ENCODE data around the gene DPY19L1.
"Not testable (repeated sequence)": the region's sequence is repeated elsewhere in the genome, so short reads cannot be mapped to it uniquely, and the experiment has no call there.

The DPY19L1 gene

GRCh38 chr7:35037211-35037525 is at the start of gene DPY19L1:
Gene DPY19L1 (minus strand): TSS chr7:35037485. CDS start chr7:35037394, 91 bp downstream.
- Mint-ChIP-seq H3K36me3 (ENCODE audit: low read depth) (no peaks in the 10 kb centered on the region), H3K9me3 (no peaks in the 10 kb centered on the region), H3K27ac (peak within 1 kb of the TSS; percentile 98), H3K4me1 (peaks cover 45% of the 10 kb centered on the region), H3K27me3 (ENCODE audit: low read depth, poor library complexity) (peaks cover 9% of the 10 kb centered on the region), H3K4me3 (peak within 1 kb of the TSS; percentile 94)
- TF ChIP-seq CTCF (IDR thresholded peaks at IDR 0.05) = no peak
- DNase-seq = no peak

GRCh38 chr7:35079517-35079916 is 42.2 kb upstream of the DPY19L1 start:
- not testable (repeated sequence) for H3K36me3 Mint-ChIP-seq (ENCODE audit: low read depth); H3K4me3 Mint-ChIP-seq; H3K4me1 Mint-ChIP-seq; H3K27ac Mint-ChIP-seq; H3K27me3 Mint-ChIP-seq (ENCODE audit: low read depth, poor library complexity); H3K9me3 Mint-ChIP-seq; DNase-seq

GRCh38 chr7:35074008-35074407 is 36.7 kb upstream of the DPY19L1 start:
- H3K27me3 Mint-ChIP-seq (ENCODE audit: low read depth, poor library complexity); DNase-seq; H3K27ac Mint-ChIP-seq; H3K36me3 Mint-ChIP-seq (ENCODE audit: low read depth); H3K4me3 Mint-ChIP-seq; H3K4me1 Mint-ChIP-seq; H3K9me3 Mint-ChIP-seq: not testable (repeated sequence)

GRCh38 chr7:35072950-35073827 is 35.9 kb upstream of the DPY19L1 start:
- not testable (repeated sequence) for H3K36me3 Mint-ChIP-seq (ENCODE audit: low read depth); DNase-seq; H3K4me1 Mint-ChIP-seq; H3K9me3 Mint-ChIP-seq; H3K27ac Mint-ChIP-seq; H3K4me3 Mint-ChIP-seq; H3K27me3 Mint-ChIP-seq (ENCODE audit: low read depth, poor library complexity)

- H3K27ac Mint-ChIP-seq; H3K27me3 Mint-ChIP-seq (ENCODE audit: low read depth, poor library complexity); H3K4me3 Mint-ChIP-seq; H3K36me3 Mint-ChIP-seq (ENCODE audit: low read depth); DNase-seq; H3K4me1 Mint-ChIP-seq; H3K9me3 Mint-ChIP-seq: not testable (repeated sequence)
Measured at GRCh38 chr7:35069084-35069483, 31.8 kb upstream of the DPY19L1 start.

- H3K9me3 Mint-ChIP-seq; H3K36me3 Mint-ChIP-seq (ENCODE audit: low read depth); H3K4me1 Mint-ChIP-seq; H3K27ac Mint-ChIP-seq; DNase-seq; H3K4me3 Mint-ChIP-seq; H3K27me3 Mint-ChIP-seq (ENCODE audit: low read depth, poor library complexity): not testable (repeated sequence)
Measured at GRCh38 chr7:35065382-35065781, 28.1 kb upstream of the DPY19L1 start.

- not testable (repeated sequence) for H3K4me1 Mint-ChIP-seq; H3K27ac Mint-ChIP-seq; DNase-seq; H3K4me3 Mint-ChIP-seq; H3K9me3 Mint-ChIP-seq; H3K27me3 Mint-ChIP-seq (ENCODE audit: low read depth, poor library complexity); H3K36me3 Mint-ChIP-seq (ENCODE audit: low read depth)
Measured at GRCh38 chr7:35058571-35058970, 21.3 kb upstream of the DPY19L1 start.

- not testable (repeated sequence) for H3K4me1 Mint-ChIP-seq; H3K9me3 Mint-ChIP-seq; H3K36me3 Mint-ChIP-seq (ENCODE audit: low read depth); DNase-seq; H3K27ac Mint-ChIP-seq; H3K4me3 Mint-ChIP-seq; H3K27me3 Mint-ChIP-seq (ENCODE audit: low read depth, poor library complexity)
Measured at GRCh38 chr7:35057505-35058451, 20.5 kb upstream of the DPY19L1 start.

- H3K4me3 Mint-ChIP-seq; H3K36me3 Mint-ChIP-seq (ENCODE audit: low read depth); H3K4me1 Mint-ChIP-seq; H3K27me3 Mint-ChIP-seq (ENCODE audit: low read depth, poor library complexity); DNase-seq; H3K9me3 Mint-ChIP-seq; H3K27ac Mint-ChIP-seq: not testable (repeated sequence)
- TF ChIP-seq CTCF (IDR thresholded peaks at IDR 0.05) = peak; percentile 50
Measured at GRCh38 chr7:35055733-35056132, 18.4 kb upstream of the DPY19L1 start.

GRCh38 chr7:35053488-35054175 is 16.3 kb upstream of the DPY19L1 start:
- H3K4me3 Mint-ChIP-seq; DNase-seq; H3K9me3 Mint-ChIP-seq; H3K36me3 Mint-ChIP-seq (ENCODE audit: low read depth); H3K4me1 Mint-ChIP-seq; H3K27ac Mint-ChIP-seq; H3K27me3 Mint-ChIP-seq (ENCODE audit: low read depth, poor library complexity): not testable (repeated sequence)

GRCh38 chr7:35048390-35048789 is 11.1 kb upstream of the DPY19L1 start:
- peaks cover 10% of the 10 kb centered on the region for H3K27me3 Mint-ChIP-seq (ENCODE audit: low read depth, poor library complexity)
- H3K36me3 Mint-ChIP-seq (ENCODE audit: low read depth); H3K27ac Mint-ChIP-seq; H3K9me3 Mint-ChIP-seq; H3K4me3 Mint-ChIP-seq; H3K4me1 Mint-ChIP-seq; DNase-seq: not testable (repeated sequence)

GRCh38 chr7:35047912-35048305 is 10.6 kb upstream of the DPY19L1 start:
- not testable (repeated sequence) for H3K4me3 Mint-ChIP-seq; DNase-seq; H3K27ac Mint-ChIP-seq; H3K4me1 Mint-ChIP-seq; H3K9me3 Mint-ChIP-seq; H3K36me3 Mint-ChIP-seq (ENCODE audit: low read depth)
- peaks cover 10% of the 10 kb centered on the region for H3K27me3 Mint-ChIP-seq (ENCODE audit: low read depth, poor library complexity)

Data from nephron progenitor cell (in vitro differentiated cells).